ENCODE measurements around the gene PSME3IP1.

Gene PSME3IP1

DNA sequence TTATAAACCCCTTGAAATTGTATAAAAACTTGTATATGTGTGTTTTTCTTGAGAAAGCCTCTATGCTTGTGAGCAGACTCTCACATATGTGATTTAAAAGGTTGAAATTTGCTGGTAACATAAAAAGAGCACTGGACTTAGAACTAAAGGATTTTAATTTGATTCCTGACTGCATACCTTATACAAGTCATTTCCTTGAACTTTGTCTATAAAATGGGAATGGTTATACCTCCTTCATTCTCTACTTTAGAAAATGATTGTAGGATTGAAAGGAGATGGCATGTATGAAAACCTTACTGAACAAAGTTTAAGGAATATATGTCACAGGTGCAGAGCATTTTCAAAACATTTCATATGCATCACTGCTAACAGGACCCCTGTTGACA, 48.9 kb upstream of the PSME3IP1 start:
- POLR2A ChIA-PET, result interaction anchor here (0.8 kb wide), 1 partner anchor 11 kb away, joined by 3 read pairs; the partner anchor contains the start of gene ARL2BP
- Histone ChIP-seq H3K9me3 (ENCODE audit: control insufficient read depth, insufficient read depth, low read depth, low read length) (no peaks in the 10 kb centered on the region), H3K36me3 (ENCODE audit: control insufficient read depth in 2 of 2, insufficient read depth in 1 of 2, low read length in 2 of 2) (peaks cover 21 to 78% of the 10 kb centered on the region in 2 experiments), H3K4me3 (ENCODE audit: low read depth, low read length) (no peak overlapping the region), H3K4me1 (ENCODE audit: control insufficient read depth, insufficient read depth, low read length) (peaks cover 7% of the 10 kb centered on the region; the same call in 1 of the 2 replicates), H3K27ac (ENCODE audit: extremely low read depth, low read depth, low read length) (no peak overlapping the region)
- CTCF ChIA-PET, result no interaction called here
- TF ChIP-seq ZSCAN18 (tag by site-specific recombination; IDR thresholded peaks at IDR 0.05) (no peak), ZBTB21 (tag by site-specific recombination; IDR thresholded peaks at IDR 0.05) (no peak), ZNF549 (tag by site-specific recombination; IDR thresholded peaks at IDR 0.05) (no peak), KLF7 (tag by site-specific recombination; IDR thresholded peaks at IDR 0.05; ENCODE audit: borderline replicate concordance) (no peak), ZNF341 (tag by site-specific recombination; IDR thresholded peaks at IDR 0.05; ENCODE audit: low read depth) (no peak), SP3 (tag by site-specific recombination; IDR thresholded peaks at IDR 0.05) (no peak), HOXC10 (CRISPR knock-in tag; IDR thresholded peaks at IDR 0.05) (no peak), HOXD13 (CRISPR knock-in tag; IDR thresholded peaks at IDR 0.05; ENCODE audit: borderline replicate concordance) (no peak), ZXDB (tag by site-specific recombination; IDR thresholded peaks at IDR 0.05) (no peak), ZFP37 (tag by site-specific recombination; IDR thresholded peaks at IDR 0.05) (no peak), KLF16 (tag by site-specific recombination; IDR thresholded peaks at IDR 0.05) (no peak), ZNF561 (tag by site-specific recombination; IDR thresholded peaks at IDR 0.05; ENCODE audit: borderline replicate concordance) (no peak), ZNF571 (tag by site-specific recombination; IDR thresholded peaks at IDR 0.05) (no peak), REPIN1 (tag by site-specific recombination; IDR thresholded peaks at IDR 0.05; ENCODE audit: low read depth) (no peak), ZSCAN4 (tag by site-specific recombination; IDR thresholded peaks at IDR 0.05) (no peak), ZNF610 (tag by site-specific recombination; IDR thresholded peaks at IDR 0.05; ENCODE audit: borderline replicate concordance) (no peak), ZNF2 (tag by site-specific recombination; IDR thresholded peaks at IDR 0.05) (no peak)
- TF ChIP-seq, protein P1, sequence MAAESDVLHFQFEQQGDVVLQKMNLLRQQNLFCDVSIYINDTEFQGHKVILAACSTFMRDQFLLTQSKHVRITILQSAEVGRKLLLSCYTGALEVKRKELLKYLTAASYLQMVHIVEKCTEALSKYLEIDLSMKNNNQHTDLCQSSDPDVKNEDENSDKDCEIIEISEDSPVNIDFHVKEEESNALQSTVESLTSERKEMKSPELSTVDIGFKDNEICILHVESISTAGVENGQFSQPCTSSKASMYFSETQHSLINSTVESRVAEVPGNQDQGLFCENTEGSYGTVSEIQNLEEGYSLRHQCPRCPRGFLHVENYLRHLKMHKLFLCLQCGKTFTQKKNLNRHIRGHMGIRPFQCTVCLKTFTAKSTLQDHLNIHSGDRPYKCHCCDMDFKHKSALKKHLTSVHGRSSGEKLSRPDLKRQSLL (tag by site-specific recombination; IDR thresholded peaks at IDR 0.05), result no peak

GRCh38 chr16:57233944-57234706, 48.3 kb upstream of the PSME3IP1 start:
- Histone ChIP-seq H3K27ac (ENCODE audit: extremely low read depth, low read depth, low read length) (no peak overlapping the region), H3K4me3 (ENCODE audit: low read depth, low read length) (no peak overlapping the region), H3K9me3 (ENCODE audit: control insufficient read depth, insufficient read depth, low read depth, low read length) (no peaks in the 10 kb centered on the region), H3K4me1 (ENCODE audit: control insufficient read depth, insufficient read depth, low read length) (peaks cover 7% of the 10 kb centered on the region; the same call in 1 of the 2 replicates), H3K36me3 (ENCODE audit: control insufficient read depth in 2 of 2, insufficient read depth in 1 of 2, low read length in 2 of 2) (peaks cover 17 to 77% of the 10 kb centered on the region in 2 experiments)
- CTCF ChIA-PET, result no interaction called here
- POLR2A ChIA-PET, result no interaction called here
- TF ChIP-seq ZNF623 (tag by site-specific recombination; IDR thresholded peaks at IDR 0.05), result no peak
- TF ChIP-seq ZBTB20 (tag by site-specific recombination; IDR thresholded peaks at IDR 0.05), result no peak
- no peak for TF ChIP-seq ZNF521 (tag by site-specific recombination; IDR thresholded peaks at IDR 0.05)
- TF ChIP-seq ZBTB26 (tag by site-specific recombination; optimal IDR thresholded peaks at IDR 0.05), result no peak
- TF ChIP-seq ZNF785 (tag by site-specific recombination; IDR thresholded peaks at IDR 0.05), result no peak
- no peak for TF ChIP-seq RBAK (tag by site-specific recombination; IDR thresholded peaks at IDR 0.05)
- TF ChIP-seq ZNF175 (tag by site-specific recombination; IDR thresholded peaks at IDR 0.05), result no peak
- no peak for TF ChIP-seq ZFP69B (tag by site-specific recombination; IDR thresholded peaks at IDR 0.05)
- TF ChIP-seq ZNF19 (tag by site-specific recombination; IDR thresholded peaks at IDR 0.05; ENCODE audit: low read depth), result no peak
- TF ChIP-seq ZNF280C (tag by site-specific recombination; IDR thresholded peaks at IDR 0.05), result no peak

Data from HEK293 (cell line).